Ishikawa (cell line): ENCODE results near the gene CD19.

Source experiments
- CEBPB ChIP-seq: IDR thresholded peaks from 2 replicates; pipeline ENCODE4 v1.6.1; 2012
- CREB1 ChIP-seq: IDR thresholded peaks from 2 replicates; pipeline ENCODE4 v1.6.1; 2012; ENCODE audit warnings: low read depth
- EGR1 ChIP-seq: IDR thresholded peaks from 2 replicates; pipeline ENCODE4 v1.6.1; 2012
- EP300 ChIP-seq: IDR thresholded peaks from 2 replicates; pipeline ENCODE4 v1.6.1; 2012; ENCODE audit warnings: borderline replicate concordance
- MAX ChIP-seq: IDR thresholded peaks from 2 replicates; pipeline ENCODE4 v1.6.1; 2012
- NFIC ChIP-seq: IDR thresholded peaks from 2 replicates; pipeline ENCODE4 v1.6.1; 2012
- RAD21 ChIP-seq: IDR thresholded peaks from 2 replicates; pipeline ENCODE4 v1.6.1; 2012; ENCODE audit warnings: low read depth
- TAF1 ChIP-seq: IDR thresholded peaks from 2 replicates; pipeline ENCODE4 v1.6.1; 2012; ENCODE audit warnings: low read depth, mild to moderate bottlenecking
- TCF12 ChIP-seq: IDR thresholded peaks from 2 replicates; pipeline ENCODE4 v1.6.1; 2012; ENCODE audit warnings: low read depth
- TEAD4 ChIP-seq: IDR thresholded peaks from 2 replicates; pipeline ENCODE4 v1.6.1; 2012
- USF1 ChIP-seq: IDR thresholded peaks from 2 replicates; pipeline ENCODE4 v1.6.1; 2012

GRCh38 chr16:28882551-28883160, 49.1 kb upstream of the CD19 start:
- TF ChIP-seq CEBPB (no peak), NFIC (no peak), CREB1 (no peak), RAD21 (no peak), EGR1 (no peak), TAF1 (no peak), MAX (no peak), TEAD4 (no peak), USF1 (no peak), EP300 (no peak), TCF12 (no peak)
